ENCODE measurements around the gene MRPS24.
"Not testable (repeated sequence)": the region's sequence is repeated elsewhere in the genome, so short reads cannot be mapped to it uniquely, and the experiment has no call there.

MRPS24 gene

DNA sequence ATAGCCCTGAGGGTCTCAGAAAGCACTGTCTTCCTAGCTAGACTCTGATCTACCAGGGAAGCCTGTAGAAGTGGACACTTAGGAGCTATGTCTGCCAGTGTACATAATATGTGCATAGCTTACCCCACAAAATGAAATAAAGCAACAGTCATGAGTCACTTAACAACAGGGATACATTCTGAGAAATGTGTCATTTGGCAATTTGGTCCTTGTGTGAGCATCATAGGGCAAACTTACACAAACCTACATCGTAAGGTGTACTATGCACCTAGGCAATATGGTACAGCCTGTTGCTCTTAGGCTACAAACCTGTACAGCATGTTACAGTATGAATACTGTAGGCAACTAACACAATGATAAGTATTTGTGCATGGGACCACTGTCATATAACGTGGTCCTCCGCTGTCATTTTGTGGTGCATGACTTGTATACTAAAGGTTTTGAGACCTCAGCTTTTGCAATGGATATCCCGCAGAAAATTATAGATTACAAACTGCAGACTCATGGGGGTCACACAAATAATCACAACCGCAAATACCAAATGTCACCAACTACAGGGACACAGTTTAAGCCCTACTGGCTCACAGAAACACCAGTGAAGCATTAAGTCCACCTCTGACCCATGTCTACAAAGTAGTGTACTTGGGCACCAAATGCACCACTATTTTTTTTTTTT lies 35.4 kb upstream of the MRPS24 start:
- no peak overlapping the region for H3K4me3 ChIP-seq (ENCODE audit: low read depth, low read length)

DNA sequence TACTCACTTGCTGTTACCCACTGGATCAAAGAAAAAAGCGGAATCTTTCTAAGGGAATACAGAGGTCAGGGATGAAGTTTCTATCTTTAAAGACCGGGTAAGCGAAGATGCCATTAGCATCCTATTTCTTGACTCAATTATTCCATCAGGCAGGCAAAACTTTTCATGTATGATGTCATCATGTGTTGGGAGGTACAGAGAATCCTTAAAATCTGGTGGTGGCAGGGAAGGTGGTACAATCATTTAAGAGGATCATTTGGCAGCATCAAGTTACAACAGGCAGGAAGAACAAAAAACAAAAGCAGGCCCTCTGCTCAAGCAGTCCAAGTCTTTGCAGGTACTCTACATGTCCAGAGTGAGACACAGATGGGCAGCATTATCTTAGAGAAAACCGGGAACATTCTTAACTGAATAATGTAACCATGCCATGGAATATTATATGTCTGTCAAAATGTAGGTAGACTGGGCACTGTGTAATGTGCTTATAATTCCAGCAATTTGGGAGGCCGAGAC lies 33.3 kb upstream of the MRPS24 start:
- H3K4me3 ChIP-seq (ENCODE audit: low read depth, low read length), result no peak overlapping the region
- TF ChIP-seq, protein P1, sequence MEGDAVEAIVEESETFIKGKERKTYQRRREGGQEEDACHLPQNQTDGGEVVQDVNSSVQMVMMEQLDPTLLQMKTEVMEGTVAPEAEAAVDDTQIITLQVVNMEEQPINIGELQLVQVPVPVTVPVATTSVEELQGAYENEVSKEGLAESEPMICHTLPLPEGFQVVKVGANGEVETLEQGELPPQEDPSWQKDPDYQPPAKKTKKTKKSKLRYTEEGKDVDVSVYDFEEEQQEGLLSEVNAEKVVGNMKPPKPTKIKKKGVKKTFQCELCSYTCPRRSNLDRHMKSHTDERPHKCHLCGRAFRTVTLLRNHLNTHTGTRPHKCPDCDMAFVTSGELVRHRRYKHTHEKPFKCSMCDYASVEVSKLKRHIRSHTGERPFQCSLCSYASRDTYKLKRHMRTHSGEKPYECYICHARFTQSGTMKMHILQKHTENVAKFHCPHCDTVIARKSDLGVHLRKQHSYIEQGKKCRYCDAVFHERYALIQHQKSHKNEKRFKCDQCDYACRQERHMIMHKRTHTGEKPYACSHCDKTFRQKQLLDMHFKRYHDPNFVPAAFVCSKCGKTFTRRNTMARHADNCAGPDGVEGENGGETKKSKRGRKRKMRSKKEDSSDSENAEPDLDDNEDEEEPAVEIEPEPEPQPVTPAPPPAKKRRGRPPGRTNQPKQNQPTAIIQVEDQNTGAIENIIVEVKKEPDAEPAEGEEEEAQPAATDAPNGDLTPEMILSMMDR (IDR thresholded peaks at IDR 0.05; ENCODE audit: borderline replicate concordance, insufficient read depth, low read depth, low read length), result no peak

More for the DNA sequence above, 35.4 kb upstream of the MRPS24 start:
- TF ChIP-seq, protein P1 (IDR thresholded peaks at IDR 0.05; ENCODE audit: borderline replicate concordance, insufficient read depth, low read depth, low read length), result no peak

DNA sequence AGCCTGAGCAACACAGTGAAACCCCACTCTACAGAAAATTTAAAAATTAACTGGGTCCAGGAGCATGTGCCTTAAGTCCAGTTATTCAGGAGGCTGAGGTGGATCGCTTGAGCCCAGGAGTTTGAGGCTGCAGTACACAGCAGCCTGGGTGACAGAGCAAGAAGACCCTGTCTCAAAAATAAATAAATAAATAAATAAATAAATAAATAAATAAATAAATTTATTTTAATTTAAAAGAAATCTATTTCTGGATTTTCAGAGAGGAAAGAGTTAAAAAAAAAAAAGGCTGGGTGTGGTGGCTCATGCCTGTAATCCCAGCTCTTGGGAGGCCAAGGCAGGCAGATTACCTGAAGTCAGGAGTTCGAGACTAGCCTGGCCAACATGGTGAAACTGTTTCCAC lies 29.3 kb upstream of the MRPS24 start:
- H3K4me3 ChIP-seq (ENCODE audit: low read depth, low read length), result not testable (repeated sequence)

DNA sequence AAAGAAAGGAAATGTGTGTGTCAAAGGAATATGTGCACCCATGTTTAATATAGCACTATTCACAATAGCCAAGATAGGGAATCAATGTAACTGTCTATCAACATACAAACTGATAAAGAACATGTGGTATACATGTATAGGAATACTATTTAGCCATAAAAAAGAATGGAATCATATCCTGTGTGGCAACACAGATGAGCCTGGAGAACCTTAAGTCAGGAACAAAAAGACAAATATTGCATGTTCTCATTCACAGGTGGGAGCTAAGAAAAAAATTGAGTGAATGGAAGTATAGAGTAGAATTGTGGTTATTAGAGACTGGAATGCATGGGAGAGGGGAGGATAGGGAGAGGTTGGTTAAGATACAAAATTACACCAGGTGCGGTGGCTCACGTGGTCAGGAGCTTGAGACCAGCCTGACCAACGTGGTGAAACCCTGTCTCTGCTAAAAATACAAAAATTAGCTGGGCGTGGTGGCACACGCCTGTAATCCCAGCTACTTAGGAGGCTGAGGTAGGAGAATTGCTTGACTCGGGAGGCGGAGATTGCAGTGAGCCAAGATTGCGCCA lies 26.6 kb upstream of the MRPS24 start:
- H3K4me3 ChIP-seq (ENCODE audit: low read depth, low read length), result no peak overlapping the region
- TF ChIP-seq, protein P1 (IDR thresholded peaks at IDR 0.05; ENCODE audit: borderline replicate concordance, insufficient read depth, low read depth, low read length), result no peak

DNA sequence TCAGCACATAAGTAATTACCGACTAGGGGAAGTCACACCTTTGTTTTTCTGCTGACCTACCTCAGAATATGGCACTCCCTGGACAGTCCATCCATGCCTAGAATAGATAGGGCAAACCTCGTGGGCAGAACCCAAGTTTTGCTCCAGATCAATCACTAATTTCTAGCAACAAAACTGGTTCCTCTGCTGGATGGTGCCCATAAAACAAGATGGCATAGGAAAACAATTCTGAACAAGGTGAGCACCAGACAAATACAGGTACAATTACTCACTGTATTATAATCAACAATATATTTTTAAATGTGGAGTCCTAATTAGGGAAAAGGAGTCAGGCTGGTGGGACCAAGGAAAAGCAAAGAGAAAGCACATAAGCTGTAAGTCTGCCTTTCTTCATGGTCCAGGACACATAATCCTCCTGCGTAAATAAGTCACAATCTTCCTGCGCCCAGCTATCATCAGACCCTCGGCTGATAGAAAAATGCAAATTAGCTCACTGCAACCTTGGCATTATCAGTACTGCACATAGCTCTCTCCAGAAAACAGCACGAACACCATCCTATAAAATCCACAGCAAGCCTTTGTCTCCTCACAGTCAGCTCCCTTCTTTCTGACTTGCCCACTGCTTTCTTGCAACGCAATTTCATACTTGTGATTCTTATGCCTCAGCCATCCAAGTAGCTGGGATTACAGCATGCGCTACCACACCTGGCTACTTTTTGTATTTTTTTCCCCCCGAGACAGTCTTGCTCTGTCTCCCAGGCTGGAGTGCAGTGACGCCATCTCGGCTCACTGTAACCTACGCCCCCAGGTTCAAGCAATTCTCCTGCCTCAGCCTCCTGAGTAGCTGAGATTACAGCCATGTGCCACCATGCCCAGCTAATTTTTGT lies 22.0 kb upstream of the MRPS24 start:
- no peak overlapping the region for H3K4me3 ChIP-seq (ENCODE audit: low read depth, low read length)
- TF ChIP-seq, protein P1 (IDR thresholded peaks at IDR 0.05; ENCODE audit: borderline replicate concordance, insufficient read depth, low read depth, low read length), result no peak

DNA sequence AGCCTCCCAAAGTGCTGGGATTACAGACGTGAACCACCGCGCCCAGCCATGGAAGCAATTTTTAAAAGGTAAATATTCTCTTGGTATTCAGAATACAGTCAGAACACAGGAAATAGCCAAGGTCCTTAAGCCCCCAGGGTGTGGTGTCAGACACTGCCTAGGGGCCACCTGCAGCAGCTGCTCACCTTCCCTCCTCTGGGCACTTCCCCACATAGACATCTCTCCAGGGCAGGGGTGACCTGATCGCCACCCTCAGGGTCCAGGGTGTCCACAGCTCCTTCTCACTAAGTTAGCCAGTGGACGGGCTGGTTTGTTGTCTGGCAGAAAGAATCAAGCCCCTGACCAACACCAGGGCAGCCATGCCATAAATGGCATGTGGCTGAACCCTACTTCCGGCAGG lies 21.2 kb upstream of the MRPS24 start:
- H3K4me3 ChIP-seq (ENCODE audit: low read depth, low read length), result no peak overlapping the region
- TF ChIP-seq, protein P1 (IDR thresholded peaks at IDR 0.05; ENCODE audit: borderline replicate concordance, insufficient read depth, low read depth, low read length), result no peak
